Rectal smooth muscle tissue (tissue), 1 donor: ENCODE data around the gene SORCS2.

Experiments
- H3K27ac ChIP-seq: one replicate; pipeline ENCODE4 v1.7.0; 2013; ENCODE audit warnings: low read depth, low read length, inconsistent platforms
- H3K27me3 ChIP-seq: one replicate; pipeline ENCODE4 v1.7.0; 2013; ENCODE audit warnings: low read length; ENCODE audit not compliant: control insufficient read depth, insufficient read depth
- H3K36me3 ChIP-seq: one replicate; pipeline ENCODE4 v1.7.0; 2013; ENCODE audit warnings: low read length; ENCODE audit not compliant: control insufficient read depth, insufficient read depth
- H3K4me1 ChIP-seq: one replicate; pipeline ENCODE4 v1.7.0; 2013; ENCODE audit warnings: low read length; ENCODE audit not compliant: control insufficient read depth, insufficient read depth
- H3K4me3 ChIP-seq: one replicate; pipeline ENCODE4 v1.7.0; 2013; ENCODE audit warnings: low read length
- H3K9ac ChIP-seq: one replicate; pipeline ENCODE4 v1.7.0; 2013; ENCODE audit warnings: low read length

SORCS2 gene

DNA sequence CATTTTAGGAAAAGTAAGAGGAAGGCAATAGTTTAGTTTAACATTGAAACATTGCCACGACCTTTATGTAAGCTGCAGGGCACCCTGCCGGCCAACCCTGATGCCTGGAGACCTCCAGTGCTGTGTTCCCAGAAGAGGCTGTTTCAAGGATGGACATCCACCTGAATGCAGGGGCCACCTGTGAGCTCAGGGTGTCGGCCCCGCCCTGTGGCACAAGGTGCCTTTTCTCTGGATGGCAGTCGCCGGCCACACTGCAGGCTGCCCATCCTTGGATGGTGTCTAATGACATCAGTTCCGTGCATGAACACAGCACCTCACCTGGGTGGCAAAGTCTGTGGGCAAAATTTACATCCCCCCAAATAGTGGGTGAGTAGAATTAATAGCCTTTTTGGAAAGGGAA, 567.3 kb downstream of the SORCS2 start:
- Histone ChIP-seq H3K36me3 (peaks cover 6% of the 10 kb centered on the region), H3K27me3 (no peaks in the 10 kb centered on the region), H3K4me3 (no peak overlapping the region), H3K9ac (no peak overlapping the region), H3K4me1 (peaks cover 8% of the 10 kb centered on the region), H3K27ac (no peak overlapping the region)

DNA sequence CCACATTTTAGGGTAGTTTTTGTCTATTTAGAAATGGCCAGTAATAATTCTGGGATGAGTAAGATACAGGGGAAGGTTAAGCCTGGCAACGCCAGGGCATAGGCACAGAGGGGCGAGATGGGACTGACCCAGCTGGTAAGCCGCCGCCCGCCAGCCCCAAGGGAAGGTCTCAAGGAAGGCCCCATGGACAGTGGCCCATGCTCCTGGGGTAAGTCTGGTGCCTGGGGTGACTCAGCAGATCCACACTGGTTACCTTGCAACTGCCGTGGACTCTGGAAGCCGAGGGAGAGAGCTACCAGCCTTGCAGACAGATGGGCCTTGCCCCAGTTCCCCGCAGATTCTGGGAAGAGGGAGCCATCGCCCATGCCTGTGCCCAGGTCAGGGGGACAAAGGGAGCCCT, 567.9 kb downstream of the SORCS2 start:
- Histone ChIP-seq H3K36me3 (peaks cover 8% of the 10 kb centered on the region), H3K27ac (no peak overlapping the region), H3K4me1 (peaks cover 8% of the 10 kb centered on the region), H3K9ac (no peak overlapping the region), H3K27me3 (no peaks in the 10 kb centered on the region), H3K4me3 (no peak overlapping the region)

DNA sequence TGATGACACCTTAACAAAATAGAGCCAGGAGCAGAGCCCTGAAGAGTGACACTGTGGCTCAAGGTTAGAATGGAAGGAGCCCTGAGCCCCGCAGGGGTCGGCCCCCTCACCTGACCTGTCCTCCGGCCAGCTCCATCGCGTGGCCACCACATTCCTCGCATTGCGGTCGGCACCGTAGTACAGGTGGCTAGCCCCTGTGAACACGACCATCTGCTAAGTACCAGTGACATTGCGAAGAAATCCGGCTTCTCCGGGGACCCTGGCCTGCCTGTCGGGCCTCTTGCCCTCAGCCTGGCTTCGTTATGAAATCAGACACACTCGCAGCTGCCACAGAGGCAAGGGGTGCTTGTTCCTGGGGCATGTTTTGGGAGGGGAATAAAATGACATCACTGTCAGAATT, 568.4 kb downstream of the SORCS2 start:
- H3K27me3 ChIP-seq, result no peaks in the 10 kb centered on the region
- no peak overlapping the region for H3K4me3 ChIP-seq
- H3K9ac ChIP-seq, result no peak overlapping the region
- peaks cover 13% of the 10 kb centered on the region for H3K36me3 ChIP-seq
- H3K4me1 ChIP-seq, result peaks cover 8% of the 10 kb centered on the region
- H3K27ac ChIP-seq, result no peak overlapping the region

DNA sequence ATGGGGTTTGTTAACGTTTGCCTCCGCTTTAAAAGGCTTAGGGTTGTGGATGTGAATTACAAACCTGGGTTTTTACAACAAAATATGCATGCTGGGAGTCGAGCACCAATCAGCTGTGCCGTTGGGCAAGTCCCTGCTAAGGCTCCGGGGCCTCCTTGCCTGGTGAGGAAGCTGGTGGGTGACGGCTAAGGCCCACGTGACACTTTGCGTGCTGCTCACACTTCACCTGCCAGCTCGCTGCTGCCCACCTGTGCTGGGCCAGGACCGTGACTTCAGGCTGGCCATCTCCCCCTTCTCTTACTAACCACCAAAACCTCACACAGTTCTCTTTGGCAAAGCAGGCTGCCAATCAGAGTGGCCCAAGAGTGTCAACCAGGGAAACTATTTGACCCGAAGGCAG, 569.0 kb downstream of the SORCS2 start:
- no peak overlapping the region for H3K4me3 ChIP-seq
- H3K9ac ChIP-seq, result no peak overlapping the region
- H3K27me3 ChIP-seq, result no peaks in the 10 kb centered on the region
- H3K4me1 ChIP-seq, result peaks cover 8% of the 10 kb centered on the region
- no peak overlapping the region for H3K27ac ChIP-seq
- H3K36me3 ChIP-seq, result peaks cover 17% of the 10 kb centered on the region

- Histone ChIP-seq H3K27ac (peak overlapping the region; percentile 64), H3K27me3 (no peaks in the 10 kb centered on the region), H3K9ac (no peak overlapping the region), H3K4me1 (peaks cover 8% of the 10 kb centered on the region), H3K36me3 (peaks cover 18% of the 10 kb centered on the region), H3K4me3 (no peak overlapping the region)
Observed at GRCh38 chr4:7761720-7762119, 569.4 kb downstream of the SORCS2 start.

- Histone ChIP-seq H3K27me3 (no peaks in the 10 kb centered on the region), H3K27ac (peak overlapping the region; percentile 64), H3K4me1 (peaks cover 3% of the 10 kb centered on the region), H3K9ac (no peak overlapping the region), H3K4me3 (no peak overlapping the region), H3K36me3 (peaks cover 20% of the 10 kb centered on the region)
Observed at GRCh38 chr4:7762376-7763030, 570.2 kb downstream of the SORCS2 start.

GRCh38 chr4:7763106-7763505, 570.8 kb downstream of the SORCS2 start:
- no peak overlapping the region for H3K27ac ChIP-seq
- H3K36me3 ChIP-seq, result peaks cover 22% of the 10 kb centered on the region

GRCh38 chr4:7763788-7764187, 571.5 kb downstream of the SORCS2 start:
- H3K27ac ChIP-seq, result no peak overlapping the region
- H3K4me1 ChIP-seq, result peaks cover 2% of the 10 kb centered on the region
- peaks cover 28% of the 10 kb centered on the region for H3K36me3 ChIP-seq
- no peak overlapping the region for H3K9ac ChIP-seq
- H3K4me3 ChIP-seq, result no peak overlapping the region
- H3K27me3 ChIP-seq, result no peaks in the 10 kb centered on the region

More at GRCh38 chr4:7763106-7763505, 570.8 kb downstream of the SORCS2 start:
- Histone ChIP-seq H3K4me1 (peaks cover 2% of the 10 kb centered on the region), H3K27me3 (no peaks in the 10 kb centered on the region), H3K9ac (no peak overlapping the region), H3K4me3 (no peak overlapping the region)

- H3K4me3 ChIP-seq, result no peak overlapping the region
Observed at GRCh38 chr4:7764466-7764865, 572.1 kb downstream of the SORCS2 start.

DNA sequence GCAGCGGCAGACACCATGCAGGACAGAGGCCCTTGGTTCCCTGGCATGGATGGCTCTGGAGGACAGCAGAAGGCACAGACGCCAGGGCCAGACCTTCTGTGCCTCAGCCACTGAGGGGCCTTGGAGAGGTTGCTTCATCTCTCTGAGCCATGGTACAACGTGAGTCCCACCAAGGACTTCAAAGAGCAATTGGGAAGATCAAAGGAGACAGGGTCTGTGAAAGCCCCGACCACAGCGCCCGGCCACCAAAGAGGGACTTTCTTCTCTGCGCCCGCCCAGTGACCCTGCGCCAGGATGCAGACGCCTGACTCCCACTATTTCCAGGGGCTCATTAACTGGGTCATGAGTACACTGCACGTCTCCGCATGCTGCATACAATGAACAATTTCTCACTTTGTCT, 573.3 kb downstream of the SORCS2 start:
- no peak overlapping the region for H3K4me3 ChIP-seq
- H3K36me3 ChIP-seq, result peaks cover 31% of the 10 kb centered on the region
- H3K27me3 ChIP-seq, result no peaks in the 10 kb centered on the region
- no peak overlapping the region for H3K27ac ChIP-seq
- no peak overlapping the region for H3K9ac ChIP-seq
- peaks cover 8% of the 10 kb centered on the region for H3K4me1 ChIP-seq

More at GRCh38 chr4:7764466-7764865, 572.1 kb downstream of the SORCS2 start:
- H3K27ac ChIP-seq, result no peak overlapping the region
- H3K9ac ChIP-seq, result no peak overlapping the region
- H3K27me3 ChIP-seq, result no peaks in the 10 kb centered on the region
- H3K36me3 ChIP-seq, result peaks cover 28% of the 10 kb centered on the region
- peaks cover 7% of the 10 kb centered on the region for H3K4me1 ChIP-seq

- H3K9ac ChIP-seq, result no peak overlapping the region
- H3K4me1 ChIP-seq, result peaks cover 8% of the 10 kb centered on the region
- H3K27me3 ChIP-seq, result no peaks in the 10 kb centered on the region
- no peak overlapping the region for H3K4me3 ChIP-seq
- peaks cover 33% of the 10 kb centered on the region for H3K36me3 ChIP-seq
- no peak overlapping the region for H3K27ac ChIP-seq
Observed at GRCh38 chr4:7766086-7766485, 573.7 kb downstream of the SORCS2 start.

- Histone ChIP-seq H3K36me3 (peaks cover 31% of the 10 kb centered on the region), H3K27me3 (no peaks in the 10 kb centered on the region)
Observed at GRCh38 chr4:7766661-7767345, 574.5 kb downstream of the SORCS2 start.

GRCh38 chr4:7767526-7767925, 575.2 kb downstream of the SORCS2 start:
- Histone ChIP-seq H3K4me3 (no peak overlapping the region), H3K36me3 (peaks cover 31% of the 10 kb centered on the region), H3K9ac (no peak overlapping the region), H3K27me3 (no peaks in the 10 kb centered on the region), H3K27ac (no peak overlapping the region), H3K4me1 (peaks cover 19% of the 10 kb centered on the region)

More at GRCh38 chr4:7766661-7767345, 574.5 kb downstream of the SORCS2 start:
- no peak overlapping the region for H3K9ac ChIP-seq
- H3K4me1 ChIP-seq, result peaks cover 12% of the 10 kb centered on the region
- no peak overlapping the region for H3K27ac ChIP-seq
- no peak overlapping the region for H3K4me3 ChIP-seq
